Stimulated activated CD8-positive, alpha-beta memory T cell treated with anti-CD3 and anti-CD28 coated beads, Interleukin-15, amount 100 ng/mL, for 24 hours (primary cell): ENCODE results near the gene POU2F1.

Experiments used
- DNase-seq: peaks from one replicate; pipeline ENCODE4 v3.0.0-alpha.2; 2020; ENCODE audit warnings: low read depth

Gene POU2F1

DNA sequence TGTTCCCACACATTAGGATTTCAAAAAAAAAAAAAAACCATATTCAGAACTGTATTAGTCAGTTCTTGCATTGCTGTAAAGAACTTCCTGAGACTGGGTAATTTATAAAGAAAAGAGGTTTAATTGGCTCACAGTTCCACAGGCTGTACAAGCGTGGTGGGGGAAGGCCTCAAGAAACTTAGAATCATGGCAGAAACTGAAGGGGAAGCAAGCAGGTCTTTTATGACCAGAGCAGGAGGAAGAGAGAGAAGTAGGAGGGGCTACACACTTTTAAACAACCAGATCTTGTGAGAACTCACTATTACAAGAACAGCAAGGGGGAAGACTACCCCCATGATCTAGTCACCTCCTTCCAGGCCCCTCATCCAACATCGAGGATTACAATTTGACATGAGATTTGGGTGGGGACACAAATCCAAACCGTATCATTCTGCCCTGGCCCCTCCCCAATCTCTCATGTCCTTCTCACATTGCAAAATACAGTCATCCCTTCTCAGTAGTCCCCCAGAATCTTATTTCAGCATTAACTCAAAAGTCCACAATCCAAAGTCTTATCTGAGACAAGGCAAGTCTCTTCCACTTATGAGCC, 51.8 kb downstream of the POU2F1 start:
- no peak for DNase-seq

DNA sequence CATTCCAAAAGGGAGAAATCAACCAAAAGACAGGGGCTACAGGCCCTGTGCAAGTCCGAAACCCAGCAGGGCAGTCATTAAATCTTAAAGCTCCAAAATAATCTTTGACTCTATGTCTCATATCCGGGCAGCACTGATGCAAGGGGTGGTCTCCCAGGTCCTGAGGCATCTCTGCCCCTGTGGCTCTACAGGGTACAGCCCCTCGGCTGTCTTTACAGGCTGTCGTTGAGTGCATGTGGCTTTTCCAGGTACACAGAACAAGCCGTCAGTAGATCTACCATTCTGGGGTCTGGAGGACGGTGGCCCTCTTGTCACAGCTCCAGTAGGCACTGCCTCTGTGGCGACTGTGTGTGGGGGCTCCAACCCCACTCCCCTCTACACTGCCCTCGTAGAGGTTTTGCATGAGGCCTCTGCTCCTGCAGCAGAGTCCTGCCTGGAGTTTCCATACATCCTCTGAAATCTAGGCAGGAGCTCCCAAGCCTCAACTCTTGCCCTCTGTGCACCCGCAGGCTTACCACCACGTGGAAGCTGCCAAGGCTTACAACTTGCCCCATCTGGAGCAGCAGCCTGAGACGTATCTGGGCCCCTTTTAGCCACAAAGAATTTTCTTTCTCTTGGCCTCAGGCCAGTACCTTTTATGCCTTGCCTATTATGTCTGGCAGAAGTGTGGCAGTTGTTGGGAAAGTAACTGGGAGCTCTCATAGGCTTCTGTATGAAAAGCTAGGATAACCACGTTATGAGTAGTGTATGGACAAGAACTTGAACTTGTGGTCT, 52.5 kb downstream of the POU2F1 start:
- DNase-seq: no peak

GRCh38 chr1:167274061-167274460, 53.4 kb downstream of the POU2F1 start:
- no peak for DNase-seq

DNA sequence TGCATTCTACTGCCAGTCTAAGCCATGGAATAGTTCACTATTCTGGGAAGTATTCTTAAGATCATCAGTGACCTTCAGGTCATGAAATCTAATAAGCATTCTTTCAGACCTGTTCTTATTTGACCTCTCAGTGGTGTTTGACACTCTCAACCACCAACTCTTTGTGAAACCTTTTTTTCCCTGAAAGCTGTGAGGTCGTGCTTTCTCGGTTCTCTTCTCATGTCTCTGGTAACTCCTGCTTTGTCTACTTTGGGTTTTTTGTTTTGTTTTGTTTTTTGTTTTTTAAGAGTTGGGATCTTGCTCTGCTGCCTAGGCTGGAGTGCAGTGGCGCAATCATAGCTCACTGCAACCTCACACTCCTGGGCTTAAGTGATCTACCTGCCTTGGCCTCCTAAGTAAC, 56.3 kb downstream of the POU2F1 start:
- no peak for DNase-seq

DNA sequence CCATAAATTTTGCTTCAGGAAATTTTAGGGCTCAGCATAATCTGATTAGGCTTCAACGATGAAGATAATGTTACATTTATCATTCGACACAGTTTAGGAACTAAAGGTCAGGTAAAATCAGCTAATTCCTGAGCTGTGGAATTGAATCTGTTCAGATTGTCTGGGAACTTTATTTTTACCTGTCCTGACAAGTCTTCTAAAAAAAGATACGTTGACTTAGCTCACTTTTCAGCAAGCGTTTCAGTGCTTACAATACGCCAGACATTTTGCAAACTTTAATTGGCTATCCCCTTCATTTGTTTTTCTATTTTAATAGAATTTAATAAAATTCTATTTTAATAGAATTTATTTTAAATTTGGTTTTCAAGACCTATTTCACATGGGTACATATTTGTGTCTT, 57.8 kb downstream of the POU2F1 start:
- DNase-seq: no peak

DNA sequence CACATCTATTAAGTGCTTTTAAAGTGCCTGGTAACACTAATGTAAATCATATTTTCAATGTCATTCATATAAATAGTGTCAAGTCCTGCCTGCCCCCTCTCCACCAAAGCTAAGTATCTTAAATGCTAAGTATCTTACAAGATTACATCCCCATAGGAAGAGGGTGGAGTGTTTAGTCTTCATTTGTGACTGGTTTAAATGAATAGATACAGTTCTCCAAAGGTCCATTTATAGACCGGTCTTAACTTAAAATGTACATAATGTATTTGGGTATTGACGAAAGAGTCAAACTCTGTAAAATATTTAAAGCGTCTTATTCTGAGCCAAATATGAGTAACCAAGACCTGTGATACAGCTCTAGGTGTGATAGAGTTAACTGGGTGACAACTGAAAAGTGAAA, 60.2 kb downstream of the POU2F1 start:
- no peak for DNase-seq

- DNase-seq: no peak
Observed at GRCh38 chr1:167288390-167289074, 67.8 kb downstream of the POU2F1 start.

GRCh38 chr1:167289075-167289442, 68.4 kb downstream of the POU2F1 start:
- no peak for DNase-seq

- no peak for DNase-seq
Observed at GRCh38 chr1:167289966-167290365, 69.3 kb downstream of the POU2F1 start.

DNA sequence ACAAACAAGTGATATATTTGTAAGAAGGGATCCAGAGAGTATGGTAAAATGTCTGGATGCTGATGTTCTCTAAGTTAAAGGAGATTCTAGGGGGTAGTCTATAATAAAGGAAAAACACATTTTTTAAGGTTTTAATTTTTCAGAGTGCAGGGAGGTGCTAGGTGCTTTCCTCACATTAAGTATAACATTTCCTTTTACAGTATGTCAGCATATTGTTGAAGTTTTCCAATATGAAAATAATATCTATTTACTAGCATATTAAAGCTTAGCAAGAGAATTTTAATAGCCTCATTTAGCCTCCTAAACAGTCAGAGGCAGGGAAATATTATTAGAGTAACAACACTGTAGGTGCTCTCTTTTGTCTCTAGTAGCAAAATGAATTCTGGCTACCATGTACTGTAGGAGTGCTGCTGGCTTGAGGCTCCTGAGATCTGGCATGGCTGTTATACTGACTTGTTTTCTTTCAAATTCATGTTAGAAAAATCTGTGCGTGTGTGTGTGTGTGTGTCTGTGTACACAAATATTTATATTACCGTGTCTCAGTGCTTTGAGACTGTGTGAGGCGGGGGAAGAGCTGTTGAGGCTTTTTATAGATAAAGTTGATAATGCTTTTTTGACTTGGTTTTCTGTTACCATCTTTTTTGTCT, 71.0 kb downstream of the POU2F1 start:
- no peak for DNase-seq

GRCh38 chr1:167292216-167292615, 71.5 kb downstream of the POU2F1 start:
- DNase-seq: no peak

- no peak for DNase-seq
Observed at GRCh38 chr1:167293057-167293456, 72.4 kb downstream of the POU2F1 start.

- DNase-seq: no peak
Observed at GRCh38 chr1:167294528-167294927, 73.8 kb downstream of the POU2F1 start.

- no peak for DNase-seq
Observed at GRCh38 chr1:167297222-167298214, 76.8 kb downstream of the POU2F1 start.

GRCh38 chr1:167298325-167298724, 77.6 kb downstream of the POU2F1 start:
- no peak for DNase-seq

GRCh38 chr1:167301355-167301754, 80.7 kb downstream of the POU2F1 start:
- no peak for DNase-seq

GRCh38 chr1:167304165-167304564, 83.5 kb downstream of the POU2F1 start:
- no peak for DNase-seq

DNA sequence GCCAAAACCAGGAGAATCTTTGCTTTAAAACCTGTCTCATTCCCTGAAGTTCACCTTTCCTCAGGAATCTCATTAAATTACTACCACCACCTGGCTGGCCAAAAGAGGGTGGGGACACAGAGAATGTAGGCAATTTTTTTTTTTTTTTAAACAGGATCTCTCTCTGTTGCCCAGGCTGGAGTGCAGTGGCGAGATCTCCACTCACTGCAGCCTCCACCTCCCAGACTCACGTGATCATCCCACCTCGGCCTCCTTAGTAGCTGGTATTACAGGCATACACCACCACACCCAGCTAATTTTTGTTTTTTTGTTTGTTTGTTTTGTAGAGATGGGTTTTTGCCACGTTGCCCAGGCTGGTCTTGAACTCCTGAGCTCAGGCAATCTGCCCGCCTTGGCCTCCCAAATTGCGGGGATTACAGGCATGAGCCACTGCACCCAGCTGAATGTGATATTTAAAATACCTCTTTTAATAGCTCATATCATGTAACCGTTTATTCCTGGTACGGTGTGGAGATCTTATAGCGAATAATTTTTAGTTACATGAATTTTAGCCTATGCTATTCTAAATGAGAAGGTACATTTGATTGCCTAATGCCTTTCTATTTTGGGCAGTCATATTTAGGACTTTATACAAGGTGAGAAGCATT, 84.5 kb downstream of the POU2F1 start:
- no peak for DNase-seq

DNA sequence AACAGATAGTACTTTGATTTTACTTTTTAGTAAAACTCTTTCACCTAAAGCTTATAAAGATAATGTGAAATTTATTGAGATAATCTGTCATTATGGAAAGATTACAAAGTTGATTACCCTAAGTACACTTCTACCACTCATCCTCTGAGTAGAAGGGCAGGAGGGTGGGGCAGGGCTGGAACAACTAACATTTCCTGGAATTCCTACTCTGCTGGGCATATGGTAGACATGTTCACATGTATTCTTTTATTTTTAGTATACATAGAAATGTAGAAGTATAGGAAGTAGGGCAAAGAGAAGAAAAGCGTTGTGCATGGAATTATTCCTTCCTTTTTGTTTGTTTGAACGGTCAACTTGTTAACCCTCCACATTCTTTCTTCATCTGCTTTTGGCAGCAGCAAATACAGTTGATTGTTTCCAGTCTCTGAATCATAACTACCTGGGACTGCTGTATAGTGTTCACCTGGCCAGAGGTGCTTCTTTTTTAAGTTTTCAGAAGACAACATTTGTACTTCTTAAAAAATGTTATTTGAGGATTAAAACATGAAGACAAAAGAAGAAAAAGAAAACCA, 85.1 kb downstream of the POU2F1 start:
- no peak for DNase-seq

DNA sequence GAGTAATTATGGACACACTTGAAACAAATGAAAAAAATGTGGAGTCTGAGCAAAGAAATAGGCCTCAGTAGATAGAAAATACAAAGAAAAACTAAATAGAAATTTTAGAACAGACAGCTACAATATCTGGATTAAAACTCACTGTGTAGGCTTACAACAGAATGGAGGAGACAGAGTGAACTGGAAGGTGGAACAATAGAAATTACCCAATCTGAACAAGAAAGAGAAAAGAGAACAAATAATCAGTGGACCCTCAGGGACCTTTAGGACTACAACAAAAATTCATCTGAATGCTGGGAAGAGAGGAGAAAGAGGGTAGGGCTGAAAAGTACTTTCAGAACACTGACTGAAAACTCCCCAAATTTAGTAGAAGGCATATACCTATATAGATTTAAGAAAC, 90.0 kb downstream of the POU2F1 start:
- no peak for DNase-seq

DNA sequence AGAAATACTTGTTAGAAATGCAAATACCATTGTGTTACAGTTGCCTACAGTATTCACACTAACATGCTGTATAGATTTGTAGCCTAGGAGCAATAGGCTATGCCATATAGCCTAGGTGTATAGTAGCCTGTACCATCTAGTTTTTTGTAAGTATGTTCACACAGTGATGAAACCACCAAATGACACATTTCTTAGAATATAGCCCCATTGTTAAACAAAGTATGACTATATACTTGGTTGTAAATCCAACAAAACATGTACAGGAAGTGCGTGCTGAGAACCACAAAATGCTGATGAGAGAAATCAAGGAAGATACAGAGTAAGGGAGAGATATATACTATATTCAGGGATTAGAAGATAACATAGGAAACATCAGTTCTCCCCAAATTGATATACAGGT, 92.2 kb downstream of the POU2F1 start:
- DNase-seq: no peak
